ENCODE data around the gene CDKL5.

DNA sequence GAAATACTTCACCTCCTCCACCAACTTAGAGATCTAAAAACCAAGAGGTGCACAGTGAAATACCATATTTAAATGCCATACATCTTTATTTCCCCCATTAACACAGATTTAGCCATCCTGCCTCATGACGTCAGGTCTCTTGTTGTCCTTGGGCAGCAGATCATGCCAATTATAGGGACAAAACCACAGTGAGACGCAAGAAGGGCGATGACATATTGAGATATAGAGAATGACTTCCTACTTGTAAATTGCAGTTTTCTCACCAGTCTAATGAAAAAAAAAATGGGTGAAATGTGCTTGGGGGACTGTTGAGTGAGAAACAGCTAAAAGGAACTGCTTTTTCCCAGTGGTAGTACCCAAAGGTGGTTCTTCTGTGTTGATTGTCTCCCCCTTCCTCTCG is 222.2 kb downstream of the CDKL5 start:
- TF ChIP-seq, protein P1, sequence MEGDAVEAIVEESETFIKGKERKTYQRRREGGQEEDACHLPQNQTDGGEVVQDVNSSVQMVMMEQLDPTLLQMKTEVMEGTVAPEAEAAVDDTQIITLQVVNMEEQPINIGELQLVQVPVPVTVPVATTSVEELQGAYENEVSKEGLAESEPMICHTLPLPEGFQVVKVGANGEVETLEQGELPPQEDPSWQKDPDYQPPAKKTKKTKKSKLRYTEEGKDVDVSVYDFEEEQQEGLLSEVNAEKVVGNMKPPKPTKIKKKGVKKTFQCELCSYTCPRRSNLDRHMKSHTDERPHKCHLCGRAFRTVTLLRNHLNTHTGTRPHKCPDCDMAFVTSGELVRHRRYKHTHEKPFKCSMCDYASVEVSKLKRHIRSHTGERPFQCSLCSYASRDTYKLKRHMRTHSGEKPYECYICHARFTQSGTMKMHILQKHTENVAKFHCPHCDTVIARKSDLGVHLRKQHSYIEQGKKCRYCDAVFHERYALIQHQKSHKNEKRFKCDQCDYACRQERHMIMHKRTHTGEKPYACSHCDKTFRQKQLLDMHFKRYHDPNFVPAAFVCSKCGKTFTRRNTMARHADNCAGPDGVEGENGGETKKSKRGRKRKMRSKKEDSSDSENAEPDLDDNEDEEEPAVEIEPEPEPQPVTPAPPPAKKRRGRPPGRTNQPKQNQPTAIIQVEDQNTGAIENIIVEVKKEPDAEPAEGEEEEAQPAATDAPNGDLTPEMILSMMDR (IDR thresholded peaks at IDR 0.05), result no peak
- TF ChIP-seq EZH2 (IDR thresholded peaks at IDR 0.05; ENCODE audit: borderline replicate concordance, insufficient read depth, low read depth, low read length, poor library complexity, severe bottlenecking), result no peak

All from B cell (primary cell).